Peyer's patch (tissue), 4 donors: ENCODE results near the gene SPSB4. TPM values are rescaled to one million over a fixed set of nuclear protein-coding genes. Genes with fewer than 3 reads are reported as not detected.

Source experiments
- DNase-seq, 3 donors: peaks; one replicate each; pipeline ENCODE4 v3.0.0-alpha.2; 2017 to 2019
- H3K27ac ChIP-seq, 4 donors: fragments of 200-600 bp; sonication (generic); one replicate each; pipeline ENCODE4 v1.5.1; 2016 to 2019
- H3K27me3 ChIP-seq, 2 donors: fragments of 200-600 bp; sonication (generic); one replicate each; pipeline ENCODE4 v1.5.1; 2019
- H3K36me3 ChIP-seq, 3 donors: fragments of 200-600 bp; sonication (generic); one replicate each; pipeline ENCODE4 v1.5.1; 2016 to 2019
- H3K4me1 ChIP-seq, 4 donors: fragments of 200-600 bp; sonication (generic); one replicate each; pipeline ENCODE4 v1.5.1; 2016 to 2019
- H3K4me3 ChIP-seq, 4 donors: fragments of 200-600 bp; sonication (generic); 1 replicate in 3 of 4; 2 replicates in 1 of 4; pipeline ENCODE4 v1.5.1; 2016 to 2019; ENCODE audit warnings: mild to moderate bottlenecking in 1 of 4
- H3K9me3 ChIP-seq, 4 donors: fragments of 200-600 bp; sonication (generic); one replicate each; pipeline ENCODE4 v1.5.1; 2016 to 2019; ENCODE audit warnings: mild to moderate bottlenecking in 1 of 4
- CTCF ChIP-seq, 6 experiments: fragments of 450-650 bp in 4 of 6; fragments of 200-600 bp in 2 of 6; sonication (generic) in 1 of 6; IDR thresholded peaks; one replicate each; pipeline ENCODE4 v1.5.1; 2017 to 2019; ENCODE audit warnings: antibody characterized with exemption in 6 of 6, mild to moderate bottlenecking in 3 of 6, moderate library complexity in 1 of 6
- POLR2A ChIP-seq, 2 donors: fragments of 450-650 bp; IDR thresholded peaks; one replicate each; pipeline ENCODE4 v1.5.1; 2017; ENCODE audit warnings: antibody characterized with exemption in 2 of 2, mild to moderate bottlenecking in 2 of 2, moderate library complexity in 2 of 2
- total RNA-seq, 4 donors: library from RNA; depleted of rRNA; stranded (reverse); fragments of >200 nt; gene quantifications; one replicate each; pipeline ENCODE4 v1.1.0, GENCODE V29; 2016

Gene SPSB4
- total RNA-seq, 4 donors from 2014 or later: 0.35 TPM; not detected in 3

- no peaks in the 10 kb centered on the region for H3K9me3 ChIP-seq
- TF ChIP-seq CTCF (IDR thresholded peaks at IDR 0.05) (no peak), POLR2A (IDR thresholded peaks at IDR 0.05) (no peak)
- no peaks in the 10 kb centered on the region for H3K36me3 ChIP-seq
- no peak for DNase-seq
- H3K27me3 ChIP-seq: no peaks in the 10 kb centered on the region
- no peak overlapping the region for H3K4me3 ChIP-seq
- H3K27ac ChIP-seq: no peak overlapping the region
- H3K4me1 ChIP-seq: no peaks in the 10 kb centered on the region
These were observed 127.4 kb downstream of the SPSB4 start for GRCh38 chr3:141178551-141178950.

- Histone ChIP-seq H3K4me3 (no peak overlapping the region), H3K4me1 (no peaks in the 10 kb centered on the region), H3K27me3 (no peaks in the 10 kb centered on the region), H3K9me3 (no peaks in the 10 kb centered on the region), H3K27ac (no peak overlapping the region), H3K36me3 (no peaks in the 10 kb centered on the region)
- TF ChIP-seq POLR2A (IDR thresholded peaks at IDR 0.05): no peak
- TF ChIP-seq CTCF (IDR thresholded peaks at IDR 0.05): no peak
- no peak for DNase-seq
These were observed 128.8 kb downstream of the SPSB4 start for GRCh38 chr3:141179983-141180382.

GRCh38 chr3:141181196-141181595 lies 130.0 kb downstream of the SPSB4 start:
- TF ChIP-seq POLR2A (IDR thresholded peaks at IDR 0.05): no peak
- TF ChIP-seq CTCF (IDR thresholded peaks at IDR 0.05): no peak
- Histone ChIP-seq H3K36me3 (no peaks in the 10 kb centered on the region), H3K9me3 (no peaks in the 10 kb centered on the region), H3K4me3 (no peak overlapping the region), H3K27ac (no peak overlapping the region), H3K27me3 (no peaks in the 10 kb centered on the region), H3K4me1 (no peaks in the 10 kb centered on the region)
- no peak for DNase-seq

- H3K27ac ChIP-seq: no peak overlapping the region
- TF ChIP-seq CTCF (IDR thresholded peaks at IDR 0.05) (no peak), POLR2A (IDR thresholded peaks at IDR 0.05) (no peak)
- DNase-seq: no peak
These were observed 130.7 kb downstream of the SPSB4 start for GRCh38 chr3:141181819-141182218.

GRCh38 chr3:141183606-141184005 lies 132.5 kb downstream of the SPSB4 start:
- no peak overlapping the region for H3K27ac ChIP-seq
- H3K27me3 ChIP-seq: no peaks in the 10 kb centered on the region
- no peaks in the 10 kb centered on the region for H3K36me3 ChIP-seq
- H3K9me3 ChIP-seq: no peaks in the 10 kb centered on the region
- no peak for TF ChIP-seq POLR2A (IDR thresholded peaks at IDR 0.05)
- TF ChIP-seq CTCF (IDR thresholded peaks at IDR 0.05): no peak
- no peaks in the 10 kb centered on the region for H3K4me1 ChIP-seq
- no peak overlapping the region for H3K4me3 ChIP-seq
- DNase-seq: no peak

More at GRCh38 chr3:141181819-141182218, 130.7 kb downstream of the SPSB4 start:
- H3K36me3 ChIP-seq: no peaks in the 10 kb centered on the region
- H3K27me3 ChIP-seq: no peaks in the 10 kb centered on the region
- H3K4me1 ChIP-seq: no peaks in the 10 kb centered on the region
- H3K4me3 ChIP-seq: no peak overlapping the region
- H3K9me3 ChIP-seq: no peaks in the 10 kb centered on the region

GRCh38 chr3:141184430-141184829 lies 133.3 kb downstream of the SPSB4 start:
- H3K4me3 ChIP-seq: no peak overlapping the region
- no peaks in the 10 kb centered on the region for H3K27me3 ChIP-seq
- DNase-seq: no peak
- H3K9me3 ChIP-seq: no peaks in the 10 kb centered on the region
- no peaks in the 10 kb centered on the region for H3K36me3 ChIP-seq
- no peak overlapping the region for H3K27ac ChIP-seq
- no peak for TF ChIP-seq CTCF (IDR thresholded peaks at IDR 0.05)
- TF ChIP-seq POLR2A (IDR thresholded peaks at IDR 0.05): no peak
- H3K4me1 ChIP-seq: no peaks in the 10 kb centered on the region
